HG03280 (cell line): ENCODE data around the gene PCK2.

ENCODE experiments used
- ATAC-seq: cut with Tn5 transposase; IDR thresholded peaks from one replicate; pipeline ENCODE4 v1.9.1; 2021; ENCODE audit warnings: mild to moderate bottlenecking, moderate library complexity; ENCODE audit not compliant: unreplicated experiment

PCK2 gene

DNA sequence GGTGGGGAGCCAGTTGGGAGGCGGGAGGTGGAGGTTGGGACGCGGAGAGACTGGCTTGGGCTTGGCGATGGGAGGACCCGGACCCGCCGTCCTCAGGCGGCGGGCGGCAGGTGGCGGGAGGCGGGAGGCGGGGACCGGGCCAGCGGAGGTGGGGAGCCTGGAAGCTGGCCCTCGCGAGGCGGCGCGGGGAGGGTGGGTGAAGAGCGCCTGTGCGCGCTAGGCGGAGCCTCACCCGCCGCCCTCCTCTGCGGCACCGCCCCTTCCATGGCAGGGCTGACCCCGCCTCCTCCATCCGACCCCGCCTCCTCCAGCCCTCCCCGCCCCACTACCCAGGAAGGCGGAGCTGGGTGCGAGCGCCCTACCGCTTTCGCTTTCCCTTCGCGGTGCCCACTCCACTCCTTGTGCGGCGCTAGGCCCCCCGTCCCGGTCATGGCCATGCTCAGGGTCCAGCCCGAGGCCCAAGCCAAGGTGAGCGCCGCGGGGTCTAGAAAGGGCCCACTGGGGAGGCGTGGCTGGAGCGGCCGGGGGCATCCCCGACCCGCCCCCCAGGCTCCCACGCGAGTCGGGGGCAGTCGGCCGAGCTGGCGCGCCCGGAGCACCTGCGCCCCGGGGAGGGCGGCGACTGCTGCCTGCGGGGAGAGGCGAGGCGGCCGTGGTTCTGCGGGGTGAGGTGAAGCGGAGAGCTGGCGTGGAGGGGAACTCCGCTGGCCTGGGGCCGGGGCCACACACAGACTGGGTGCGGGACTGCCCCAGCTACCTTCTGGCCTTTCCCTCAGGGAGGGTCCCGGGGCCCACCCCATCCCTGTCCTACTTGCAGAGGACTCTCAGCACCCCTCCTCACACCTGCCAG lies 41.9 kb downstream of the PCK2 start, which contains the start of gene PSME1:
Gene PSME1, plus strand, starts transcription at position 361 of the 850 bp plus-strand sequence. Its CDS starts 69 bp downstream, at position 430.
- ATAC-seq: peak; percentile 92

DNA sequence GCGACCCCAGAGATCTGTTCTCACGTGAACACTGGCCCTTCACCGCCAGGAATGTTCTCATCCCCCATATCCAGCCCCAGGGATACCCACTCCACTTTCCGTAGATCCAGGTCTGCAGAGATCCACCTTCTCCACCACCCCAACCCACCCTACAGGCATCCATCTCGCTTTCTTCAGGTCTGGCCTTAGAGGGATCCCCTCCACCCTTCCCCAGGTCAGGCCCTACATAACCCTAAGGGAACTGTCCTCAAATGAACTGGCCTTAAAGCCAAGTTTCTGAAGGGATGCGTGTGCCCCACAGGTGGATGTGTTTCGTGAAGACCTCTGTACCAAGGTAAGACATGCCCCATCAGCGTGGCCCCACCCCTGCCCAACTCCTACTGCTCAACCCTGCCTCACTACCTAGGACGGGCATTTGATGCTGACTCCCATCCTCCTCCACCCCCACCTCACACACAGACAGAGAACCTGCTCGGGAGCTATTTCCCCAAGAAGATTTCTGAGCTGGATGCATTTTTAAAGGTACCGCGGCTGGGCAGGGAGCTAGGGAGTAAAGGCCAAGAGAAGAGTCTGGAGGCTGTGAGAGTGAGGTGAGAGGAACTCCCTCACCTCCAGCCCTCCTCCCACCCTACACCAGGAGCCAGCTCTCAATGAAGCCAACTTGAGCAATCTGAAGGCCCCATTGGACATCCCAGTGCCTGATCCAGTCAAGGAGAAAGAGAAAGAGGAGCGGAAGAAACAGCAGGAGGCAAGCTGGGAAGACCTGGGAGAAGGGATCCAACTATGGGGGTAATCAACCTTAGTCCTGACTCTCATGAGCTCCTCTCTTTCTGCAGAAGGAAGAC lies 42.8 kb downstream of the PCK2 start:
- no peak for ATAC-seq

DNA sequence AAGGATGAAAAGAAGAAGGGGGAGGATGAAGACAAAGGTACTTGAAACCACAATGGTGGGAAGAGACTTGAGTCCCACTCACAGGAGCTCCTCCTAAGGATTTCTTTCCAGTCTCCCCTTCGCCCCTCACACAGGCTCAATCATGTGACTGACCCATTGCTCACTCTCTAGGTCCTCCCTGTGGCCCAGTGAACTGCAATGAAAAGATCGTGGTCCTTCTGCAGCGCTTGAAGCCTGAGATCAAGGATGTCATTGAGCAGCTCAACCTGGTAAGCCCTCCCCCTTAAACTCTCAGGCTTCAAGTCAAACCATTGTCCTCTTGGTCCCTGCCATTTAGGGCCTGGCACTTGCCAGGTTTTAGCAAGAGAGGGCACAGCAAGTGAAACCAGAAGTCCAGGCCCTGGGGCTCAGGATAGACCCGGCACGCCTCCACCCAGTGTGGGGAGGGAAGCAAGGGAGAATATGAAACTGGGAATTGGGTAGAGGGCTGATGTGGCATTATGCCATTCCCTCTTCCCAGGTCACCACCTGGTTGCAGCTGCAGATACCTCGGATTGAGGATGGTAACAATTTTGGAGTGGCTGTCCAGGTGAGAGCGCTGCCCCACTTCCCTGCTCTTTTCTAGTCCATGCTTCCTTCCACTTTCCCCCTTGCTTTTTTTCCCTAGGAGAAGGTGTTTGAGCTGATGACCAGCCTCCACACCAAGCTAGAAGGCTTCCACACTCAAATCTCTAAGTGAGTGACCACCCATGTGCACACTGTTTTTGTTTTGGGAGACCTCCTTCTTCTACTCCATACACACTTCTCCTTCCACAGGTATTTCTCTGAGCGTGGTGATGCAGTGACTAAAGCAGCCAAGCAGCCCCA lies 43.7 kb downstream of the PCK2 start:
- ATAC-seq: no peak

DNA sequence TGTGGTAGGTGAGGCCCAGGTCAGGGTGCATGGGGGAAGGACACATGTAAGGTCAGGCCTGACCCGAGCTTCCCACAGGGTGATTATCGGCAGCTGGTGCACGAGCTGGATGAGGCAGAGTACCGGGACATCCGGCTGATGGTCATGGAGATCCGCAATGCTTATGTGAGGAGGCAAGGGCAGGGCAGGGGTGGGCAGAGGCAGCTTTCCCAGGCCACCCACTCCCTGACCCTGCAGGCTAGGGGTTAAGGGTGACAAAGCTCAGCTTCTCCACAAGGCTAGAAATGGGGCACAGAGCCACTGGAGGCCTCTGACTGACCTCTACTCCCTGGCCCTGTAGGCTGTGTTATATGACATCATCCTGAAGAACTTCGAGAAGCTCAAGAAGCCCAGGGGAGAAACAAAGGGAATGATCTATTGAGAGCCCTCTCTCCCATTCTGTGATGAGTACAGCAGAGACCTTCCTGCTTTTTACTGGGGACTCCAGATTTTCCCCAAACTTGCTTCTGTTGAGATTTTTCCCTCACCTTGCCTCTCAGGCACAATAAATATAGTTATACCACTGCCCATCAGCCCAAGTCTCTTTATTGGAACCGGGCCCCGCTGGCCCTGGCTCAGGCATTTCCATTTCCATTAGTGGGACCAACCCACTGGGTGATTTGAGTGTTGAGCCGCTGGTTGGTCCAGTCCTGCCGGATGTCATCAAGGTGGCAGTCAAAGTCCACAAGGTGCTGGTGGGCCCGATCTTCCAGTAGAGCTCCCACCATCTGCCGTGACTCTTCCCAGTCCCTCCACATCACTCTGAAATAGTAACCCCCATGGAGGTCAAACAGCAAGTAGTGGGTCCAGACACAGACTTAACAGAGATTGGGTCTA lies 44.5 kb downstream of the PCK2 start:
- no peak for ATAC-seq

DNA sequence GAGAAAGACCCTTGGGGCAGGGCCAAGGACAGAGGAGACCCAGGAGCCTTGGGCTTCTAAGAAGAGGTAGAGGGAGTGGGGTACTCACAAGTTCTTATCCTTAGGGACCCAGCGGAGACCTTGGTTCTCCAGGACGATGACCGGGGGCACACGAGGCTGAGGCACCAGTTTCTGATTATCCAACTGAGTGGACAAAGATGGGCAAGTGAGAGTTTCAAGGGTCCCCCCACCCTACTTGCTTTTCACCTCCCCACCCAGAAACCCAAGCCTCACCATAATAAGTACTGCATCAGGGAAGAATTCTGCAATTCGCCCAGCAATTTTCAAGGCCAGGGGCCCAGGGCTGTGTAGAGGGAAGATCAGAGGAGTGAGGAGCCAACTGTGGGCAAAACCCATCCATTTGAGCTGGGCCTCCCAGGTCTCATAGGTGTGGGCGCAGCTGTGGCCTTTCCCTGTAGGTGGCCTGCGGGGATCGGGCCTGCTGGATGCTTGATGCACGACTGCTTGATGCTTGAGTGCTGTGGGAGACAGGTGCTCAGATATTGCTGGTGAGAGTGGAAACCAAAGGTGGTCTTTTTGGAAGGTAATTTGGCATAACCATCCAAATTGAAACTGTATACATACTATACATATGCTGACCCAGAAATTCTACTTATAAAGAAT lies 45.3 kb downstream of the PCK2 start:
- no peak for ATAC-seq

DNA sequence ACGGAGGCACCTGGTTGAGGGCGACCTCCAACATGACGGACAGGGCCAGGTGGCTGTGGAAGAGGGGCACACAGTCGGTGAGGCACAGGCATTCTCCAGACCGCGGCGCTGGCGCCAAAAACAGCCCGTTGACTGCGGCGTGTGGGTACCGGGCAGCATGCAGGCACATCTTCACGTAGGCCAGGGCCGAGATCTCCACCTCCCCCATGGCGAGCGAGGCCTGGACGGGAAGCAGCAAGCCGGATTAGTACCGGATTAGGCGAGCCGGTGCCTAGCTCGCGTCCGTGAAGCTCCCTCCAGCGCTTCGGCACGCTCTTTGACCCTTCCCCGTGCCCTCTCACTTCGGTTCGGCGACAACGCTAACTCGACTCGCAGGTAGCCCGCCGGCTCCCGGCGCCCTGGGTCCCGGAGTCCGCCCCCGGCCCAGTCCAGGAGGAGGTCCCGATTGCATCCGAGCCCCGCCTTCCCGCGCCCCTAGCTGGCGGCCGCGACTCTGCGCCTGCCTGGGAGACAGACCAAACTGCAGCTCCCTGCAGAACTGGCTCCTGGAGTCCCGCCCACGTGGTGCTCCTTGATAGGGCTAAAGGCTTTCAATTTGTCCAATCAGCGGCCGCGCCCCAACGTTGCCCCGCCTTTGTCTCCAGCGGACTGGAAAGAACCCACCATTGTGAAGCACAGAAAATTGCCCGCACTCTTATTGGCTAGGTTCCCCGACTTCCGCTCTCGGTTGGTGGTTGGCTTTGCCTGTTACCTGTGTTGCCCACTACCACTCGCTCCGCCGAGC lies 47.2 kb downstream of the PCK2 start, which contains the start of gene EMC9:
Gene EMC9, minus strand, starts transcription at position 495 of the 784 bp plus-strand sequence. Its CDS starts 287 bp downstream, at position 208.
- peak; percentile 84 for ATAC-seq

DNA sequence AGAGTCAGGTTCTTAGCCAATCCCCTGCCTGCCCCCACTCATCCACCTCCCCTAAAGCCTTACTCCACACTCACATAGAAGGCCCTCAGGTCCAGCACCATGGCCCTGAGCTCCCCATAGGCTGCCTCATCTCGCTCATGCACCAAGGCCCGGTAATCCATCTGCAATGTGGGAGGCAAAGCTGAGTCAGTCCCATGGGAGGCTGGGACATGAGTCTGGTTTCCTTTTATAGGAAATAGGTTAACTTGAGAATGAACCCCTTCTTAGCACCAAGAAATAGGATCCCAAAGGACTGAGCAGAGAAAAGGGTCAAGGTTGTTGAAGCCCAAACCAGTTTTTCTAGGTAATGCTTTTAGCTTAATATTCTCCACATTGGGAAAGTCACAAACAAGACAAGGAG lies 49.4 kb downstream of the PCK2 start:
- ATAC-seq: no peak

DNA sequence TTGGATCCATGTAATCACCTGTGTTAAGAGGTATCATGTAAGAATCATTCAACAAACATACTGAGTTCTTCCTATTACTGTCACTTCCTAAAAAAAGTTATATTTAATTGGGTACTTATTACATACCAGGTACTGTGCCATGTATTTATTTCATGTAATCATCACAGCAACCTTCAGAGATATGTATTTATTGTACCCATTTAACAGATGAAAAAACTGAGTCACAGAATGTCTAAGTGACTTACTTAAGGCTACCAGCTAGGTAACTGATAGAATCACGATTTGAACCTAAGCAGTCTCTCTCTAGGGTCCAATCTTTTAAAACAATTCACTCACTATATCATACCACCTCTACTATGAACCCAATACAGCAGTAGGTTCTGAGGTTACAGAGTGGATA lies 50.3 kb downstream of the PCK2 start:
- ATAC-seq: no peak

DNA sequence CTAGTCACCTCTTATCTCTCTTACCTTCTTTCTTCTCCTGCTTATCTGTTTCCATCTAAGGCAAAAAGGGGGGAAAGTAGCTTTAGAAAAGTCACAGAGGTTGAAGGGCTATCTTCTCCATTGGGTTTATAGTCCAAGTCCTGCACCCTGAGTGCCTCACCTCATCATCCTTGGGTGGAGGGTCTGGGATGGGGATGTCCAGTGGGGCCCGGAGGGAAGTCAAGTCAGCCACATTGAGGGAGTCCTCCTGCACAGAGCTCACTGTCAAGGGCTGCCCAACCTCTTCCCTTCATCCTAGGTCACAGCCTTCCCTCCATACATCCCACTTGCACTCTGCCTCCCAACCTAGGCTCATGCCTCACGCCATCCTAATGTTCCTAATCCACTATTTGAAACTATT lies 51.1 kb downstream of the PCK2 start:
- no peak for ATAC-seq

DNA sequence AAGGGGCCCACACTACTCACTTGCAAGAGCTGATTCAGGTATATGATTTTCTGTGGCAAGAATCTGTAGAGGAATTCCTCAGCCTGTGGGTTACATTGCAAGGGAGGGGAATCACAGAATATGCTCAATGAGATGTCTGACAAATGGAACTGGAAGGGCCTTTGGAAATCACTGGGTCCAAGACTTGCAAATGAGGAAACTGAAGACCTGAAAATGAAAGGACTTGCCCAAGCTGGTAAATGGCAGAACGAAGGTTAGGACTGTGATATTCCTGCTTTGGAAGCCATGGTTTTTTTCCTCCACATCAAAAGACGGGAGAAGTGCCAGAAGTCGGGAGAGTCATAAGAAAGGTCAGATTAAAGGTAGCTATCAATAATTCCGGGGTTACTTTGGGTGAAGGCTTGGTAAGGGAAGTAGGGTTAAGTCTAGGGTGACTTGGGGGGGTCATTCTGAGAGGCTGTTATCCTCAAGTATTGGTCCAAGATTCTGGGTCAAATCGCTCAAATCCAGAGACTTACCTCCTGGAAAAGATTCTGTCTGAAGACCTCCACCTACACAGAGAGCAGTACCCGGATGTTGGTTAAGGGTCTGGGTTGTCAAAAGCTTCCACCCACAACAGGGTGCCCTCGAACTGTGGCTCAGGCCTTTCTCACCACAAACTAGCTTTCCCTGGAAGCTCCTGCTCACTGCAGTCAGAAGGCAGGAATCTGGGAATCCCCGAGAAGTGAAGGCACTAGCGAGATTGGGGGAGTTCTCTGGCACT lies 51.8 kb downstream of the PCK2 start:
- ATAC-seq: no peak

DNA sequence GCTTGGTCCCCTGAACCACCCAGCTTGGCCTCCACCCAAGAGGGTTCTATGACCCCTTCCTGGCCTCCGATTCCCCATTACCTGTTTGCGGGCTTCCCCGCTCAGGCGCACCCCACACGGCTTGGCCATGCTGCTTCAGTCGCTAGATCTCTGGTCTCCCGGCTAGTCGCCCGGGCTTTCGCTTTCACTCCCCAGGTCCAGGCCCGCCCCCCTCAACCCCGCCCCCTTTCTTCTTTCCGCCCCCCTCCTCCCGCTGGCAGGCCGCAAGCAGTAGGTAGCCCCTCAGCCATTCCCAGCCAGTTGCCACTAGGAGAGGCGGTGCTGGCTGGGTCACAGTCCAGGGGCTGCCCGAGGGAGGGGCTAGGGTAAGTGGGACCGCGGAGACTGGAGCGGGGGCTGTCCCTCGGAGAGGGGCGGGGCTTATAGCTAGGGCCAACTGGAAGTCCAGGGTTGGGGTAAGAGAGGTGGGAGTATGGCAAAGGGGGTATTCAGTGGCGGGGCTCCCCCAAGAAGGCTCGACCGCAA lies 52.4 kb downstream of the PCK2 start, which contains the start of gene PSME2:
Gene PSME2, minus strand, starts transcription at position 158 of the 525 bp plus-strand sequence. Its CDS starts 29 bp downstream, at position 129.
- ATAC-seq: peak; percentile 57

DNA sequence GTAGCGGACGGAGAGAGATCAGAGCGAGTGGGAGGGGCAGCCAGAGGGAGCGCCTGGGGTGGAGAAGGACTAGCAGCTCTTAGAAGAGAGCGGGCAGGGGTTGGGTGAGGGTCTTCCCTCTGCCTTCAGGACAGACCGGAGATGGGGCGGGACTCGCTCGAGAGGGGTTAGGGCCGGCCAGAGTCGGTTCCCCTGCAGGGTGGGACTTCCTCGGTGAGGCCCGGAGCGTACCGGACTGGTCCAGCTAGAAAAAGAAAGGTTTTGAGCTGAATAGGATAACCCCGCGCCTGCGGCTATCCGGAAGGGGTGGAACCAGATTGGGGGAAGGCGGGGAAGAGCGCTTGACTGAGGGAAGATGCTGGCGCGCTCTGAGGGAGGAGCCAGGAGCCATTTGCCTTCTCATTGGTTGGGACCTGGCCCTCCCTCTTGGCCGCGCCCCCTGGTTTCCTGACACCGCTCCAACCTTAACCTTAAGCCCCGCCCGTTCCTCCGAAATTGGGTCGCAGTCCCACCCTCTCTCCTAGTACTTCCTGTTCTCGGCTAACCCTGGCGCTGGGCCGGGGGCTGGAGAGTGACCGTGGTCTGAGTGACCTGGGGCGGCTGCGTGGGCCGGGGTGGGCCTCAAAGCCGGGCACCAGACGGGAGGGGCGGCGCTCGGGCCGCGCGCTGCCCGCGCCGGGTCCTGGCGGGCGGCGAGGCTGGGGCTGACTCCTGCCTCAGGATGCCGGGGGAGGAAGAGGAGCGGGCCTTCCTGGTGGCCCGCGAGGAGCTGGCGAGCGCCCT lies 53.1 kb downstream of the PCK2 start, which contains the start of gene RNF31:
Gene RNF31, plus strand, starts transcription at position 521 of the 783 bp plus-strand sequence. Its CDS starts 201 bp downstream, at position 722.
- ATAC-seq: peak; percentile 81

DNA sequence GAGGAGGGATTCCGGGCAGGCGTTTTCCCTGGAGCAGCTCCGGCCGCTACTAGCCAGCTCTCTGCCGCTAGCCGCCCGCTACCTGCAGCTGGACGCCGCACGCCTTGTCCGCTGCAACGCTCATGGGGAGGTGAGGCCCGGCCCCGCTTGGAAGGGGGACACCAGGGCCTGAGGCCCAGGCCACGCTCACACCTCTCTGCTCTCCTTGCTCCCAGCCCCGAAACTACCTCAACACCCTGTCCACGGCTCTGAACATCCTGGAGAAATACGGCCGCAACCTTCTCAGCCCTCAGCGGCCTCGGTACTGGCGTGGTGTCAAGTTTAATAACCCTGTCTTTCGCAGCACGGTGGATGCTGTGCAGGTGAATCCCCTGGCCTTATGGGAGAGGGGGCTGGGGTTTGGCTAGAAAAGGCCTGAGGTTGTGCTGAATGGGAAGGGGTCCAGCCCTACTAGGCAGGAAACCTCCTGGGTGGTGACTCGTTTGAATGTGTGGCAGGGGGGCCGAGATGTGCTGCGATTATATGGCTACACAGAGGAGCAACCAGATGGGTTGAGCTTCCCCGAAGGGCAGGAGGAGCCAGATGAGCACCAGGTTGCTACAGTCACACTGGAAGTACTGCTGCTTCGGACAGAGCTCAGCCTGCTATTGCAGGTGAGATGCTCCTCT lies 53.8 kb downstream of the PCK2 start:
- no peak for ATAC-seq

DNA sequence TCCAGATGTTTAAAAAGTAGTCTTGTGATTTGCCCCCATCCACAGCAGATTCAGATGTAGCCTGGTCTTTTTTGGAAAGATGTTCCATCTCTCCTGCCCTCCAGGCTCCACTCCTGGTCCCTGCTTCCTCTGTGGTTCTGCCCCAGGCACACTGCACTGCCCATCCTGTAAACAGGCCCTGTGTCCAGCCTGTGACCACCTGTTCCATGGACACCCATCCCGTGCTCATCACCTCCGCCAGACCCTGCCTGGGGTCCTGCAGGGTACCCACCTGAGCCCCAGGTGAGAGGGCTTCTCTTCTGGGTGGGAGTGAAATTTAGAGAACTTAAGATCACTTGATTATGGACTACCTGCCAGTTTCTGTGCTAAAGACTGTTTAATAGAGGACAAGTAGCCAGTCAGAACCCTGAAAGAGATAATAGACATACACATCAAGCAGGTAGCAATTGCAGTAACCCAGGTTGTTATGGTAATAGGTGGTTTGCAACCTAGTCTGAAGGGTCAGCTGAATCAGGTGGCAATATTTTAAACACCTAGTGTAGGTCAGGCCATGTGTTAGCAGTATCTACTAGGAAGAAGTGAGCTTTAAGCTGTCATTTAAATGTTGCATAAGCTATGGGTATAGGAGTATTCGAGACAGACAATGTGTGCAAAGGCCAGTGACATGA lies 55.3 kb downstream of the PCK2 start:
- ATAC-seq: no peak

DNA sequence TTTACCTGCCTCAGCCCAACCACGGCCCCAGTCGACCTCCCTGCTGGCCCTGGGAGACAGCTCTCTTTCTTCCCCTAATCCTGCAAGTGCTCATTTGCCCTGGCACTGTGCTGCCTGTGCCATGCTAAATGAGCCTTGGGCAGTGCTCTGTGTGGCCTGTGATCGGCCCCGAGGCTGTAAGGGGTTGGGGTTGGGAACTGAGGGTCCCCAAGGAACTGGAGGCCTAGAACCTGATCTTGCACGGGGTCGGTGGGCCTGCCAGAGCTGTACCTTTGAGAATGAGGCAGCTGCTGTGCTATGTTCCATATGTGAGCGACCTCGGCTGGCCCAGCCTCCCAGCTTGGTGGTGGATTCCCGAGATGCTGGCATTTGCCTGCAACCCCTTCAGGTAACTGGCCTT lies 56.0 kb downstream of the PCK2 start:
- ATAC-seq: no peak
